NCI-H2107 treated with DMSO at 0.1 percent for 48 hours (cell line): ENCODE data around the gene PPP3CA.
"Not testable (repeated sequence)": the region's sequence is repeated elsewhere in the genome, so short reads cannot be mapped to it uniquely, and the experiment has no call there.

Source experiments
- DNase-seq: peaks from one replicate; lab custom pipeline; 2025; ENCODE audit not compliant: unreplicated experiment; lab: John Stamatoyannopoulos, UW

The PPP3CA gene

DNA sequence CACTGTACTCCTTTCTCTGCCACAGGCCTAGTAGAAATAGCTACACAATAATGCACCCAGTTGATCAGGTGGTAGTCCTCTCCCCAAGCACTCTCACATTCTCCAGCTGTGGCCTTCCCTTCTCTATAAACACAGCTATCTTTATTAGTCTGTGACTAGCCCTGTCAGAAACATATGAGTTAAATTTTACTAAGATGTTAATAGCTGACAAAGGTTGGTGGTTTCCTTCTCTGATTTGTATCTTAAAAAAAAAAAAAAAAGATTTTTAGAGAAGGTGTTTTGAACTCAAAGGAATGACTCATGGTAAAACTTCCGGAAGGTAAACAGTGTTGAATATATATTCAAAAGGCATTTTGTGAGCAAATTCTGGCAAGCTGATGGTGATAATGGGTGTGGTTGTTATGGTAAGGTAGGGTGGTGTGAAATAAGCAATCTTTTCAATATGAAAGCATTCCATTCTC, 327.4 kb downstream of the PPP3CA start:
- DNase-seq, result no peak

GRCh38 chr4:101019313-101019712, 328.0 kb downstream of the PPP3CA start:
- DNase-seq, result no peak

DNA sequence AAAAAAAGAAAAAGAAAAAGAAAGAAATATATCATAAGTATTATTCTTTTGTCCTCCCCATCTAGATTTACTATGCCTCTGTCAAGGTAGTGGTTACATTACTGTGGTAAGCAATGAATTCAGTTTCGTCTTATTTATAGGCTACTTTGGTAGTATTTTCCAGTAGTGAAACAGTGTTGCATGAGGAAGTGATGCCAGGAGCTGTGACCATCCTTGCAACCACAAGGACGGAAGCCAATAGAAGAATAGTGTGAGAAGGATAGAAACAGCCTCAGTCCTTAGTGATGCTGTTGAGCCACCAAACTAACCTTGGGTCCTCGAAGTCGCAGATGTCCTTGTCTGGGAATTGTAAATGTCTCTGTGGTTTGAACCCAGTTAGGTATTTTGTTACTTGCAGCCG, 328.5 kb downstream of the PPP3CA start:
- DNase-seq, result no peak

DNA sequence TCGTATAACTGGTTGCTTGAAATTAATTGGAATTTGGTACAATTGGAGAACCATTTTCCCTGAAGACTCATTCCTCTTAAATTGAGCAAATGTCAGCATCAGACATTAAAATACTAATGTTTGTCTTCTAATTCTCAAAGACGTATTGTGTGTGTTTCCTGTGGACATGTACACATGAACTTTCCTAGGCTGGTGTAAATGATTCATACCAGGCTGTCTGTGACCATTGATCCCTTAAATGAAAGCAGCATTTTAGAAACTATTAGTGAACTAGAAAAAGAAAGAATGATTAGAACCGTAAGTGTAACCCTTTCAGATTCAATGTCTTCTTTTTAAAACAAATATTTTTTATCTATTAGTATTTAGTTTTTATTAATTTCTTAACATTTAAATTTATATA, 332.9 kb downstream of the PPP3CA start:
- DNase-seq, result no peak

DNA sequence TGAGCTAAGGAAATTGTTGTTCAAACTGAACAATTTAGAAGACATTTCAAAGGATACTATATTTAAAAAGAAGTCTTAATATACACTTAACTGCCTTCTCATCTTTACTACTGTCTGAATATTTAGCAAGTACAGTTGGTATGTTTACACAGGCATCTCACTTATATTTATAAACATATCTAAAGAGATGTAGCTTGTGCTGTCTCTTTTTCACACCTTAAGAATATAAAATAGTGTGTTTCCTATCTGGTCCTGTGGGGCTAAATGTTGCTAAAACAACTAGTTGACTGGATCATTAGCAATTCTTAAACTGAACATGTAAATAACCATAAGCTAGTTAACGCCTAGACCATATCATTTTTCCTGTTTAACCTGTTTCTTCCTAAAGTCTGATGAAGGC, 336.3 kb downstream of the PPP3CA start:
- no peak for DNase-seq

GRCh38 chr4:101009471-101009870, 337.9 kb downstream of the PPP3CA start:
- no peak for DNase-seq

DNA sequence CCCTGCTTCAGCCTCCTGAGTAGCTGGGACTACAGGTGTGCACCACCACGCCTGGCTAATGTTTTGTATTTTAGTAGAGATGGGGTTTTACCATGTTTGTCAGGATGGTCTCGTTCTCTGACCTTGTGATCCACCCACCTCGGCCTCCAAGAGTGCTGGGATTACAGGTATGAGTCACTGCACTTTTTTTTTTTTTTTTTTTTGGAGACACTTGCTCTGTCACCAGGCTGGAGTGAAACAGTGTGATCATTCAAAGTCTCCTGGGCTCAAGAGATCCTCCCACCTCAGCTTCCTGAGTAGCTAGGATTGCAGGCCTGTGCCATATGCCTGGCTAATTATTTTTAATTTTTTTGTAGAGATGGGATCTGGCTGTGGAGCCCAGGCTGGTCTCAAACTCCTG, 338.8 kb downstream of the PPP3CA start:
- no peak for DNase-seq

GRCh38 chr4:101005659-101006058, 341.7 kb downstream of the PPP3CA start:
- DNase-seq, result no peak

GRCh38 chr4:101000496-101000895, 346.8 kb downstream of the PPP3CA start:
- DNase-seq, result no peak

GRCh38 chr4:100995671-100996070, 351.7 kb downstream of the PPP3CA start:
- no peak for DNase-seq

GRCh38 chr4:100995002-100995401, 352.3 kb downstream of the PPP3CA start:
- DNase-seq, result not testable (repeated sequence)

GRCh38 chr4:100991332-100992069, 355.8 kb downstream of the PPP3CA start:
- DNase-seq, result not testable (repeated sequence)

- DNase-seq, result no peak
These were observed 357.9 kb downstream of the PPP3CA start for GRCh38 chr4:100989401-100989800.

DNA sequence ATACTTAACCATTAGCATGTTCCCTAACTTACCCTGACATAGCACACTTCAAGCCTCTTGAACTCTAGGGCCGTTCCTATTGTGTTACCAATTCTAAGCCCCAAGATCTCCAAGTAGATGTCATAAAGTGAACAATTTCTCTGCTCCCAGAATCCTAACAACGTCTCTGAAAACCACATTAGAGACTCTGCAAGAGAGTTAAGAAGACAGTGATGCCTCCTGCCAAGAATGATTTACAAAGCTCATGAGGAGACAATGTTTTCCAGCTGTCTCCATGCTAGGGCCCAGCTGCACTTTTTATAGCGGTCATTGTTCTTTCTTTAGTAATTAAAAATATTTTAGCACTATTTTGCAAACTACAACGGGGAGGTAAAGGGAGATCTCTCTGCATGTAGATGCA, 358.4 kb downstream of the PPP3CA start:
- DNase-seq, result no peak

- DNase-seq, result no peak
These were observed 360.9 kb downstream of the PPP3CA start for GRCh38 chr4:100986360-100986868.

DNA sequence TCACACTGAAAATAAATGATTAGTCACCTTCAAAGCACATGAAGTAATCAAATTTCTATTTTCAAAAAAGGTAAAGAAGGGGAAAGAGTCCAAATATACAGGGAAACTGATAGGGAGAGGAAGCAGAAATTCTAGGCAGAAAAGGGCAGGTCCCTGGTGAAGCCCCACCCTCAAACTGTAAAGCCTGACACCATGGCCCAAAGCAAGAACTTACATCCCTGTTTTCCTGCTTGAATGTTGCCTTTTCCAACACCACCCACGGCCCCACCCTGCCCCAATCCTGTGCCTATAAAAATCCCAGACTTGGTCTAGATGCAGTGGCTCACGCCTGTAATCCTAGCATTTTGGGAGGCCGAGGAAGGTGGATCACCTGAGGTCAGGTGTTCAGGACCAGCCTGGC, 361.8 kb downstream of the PPP3CA start:
- DNase-seq, result no peak

DNA sequence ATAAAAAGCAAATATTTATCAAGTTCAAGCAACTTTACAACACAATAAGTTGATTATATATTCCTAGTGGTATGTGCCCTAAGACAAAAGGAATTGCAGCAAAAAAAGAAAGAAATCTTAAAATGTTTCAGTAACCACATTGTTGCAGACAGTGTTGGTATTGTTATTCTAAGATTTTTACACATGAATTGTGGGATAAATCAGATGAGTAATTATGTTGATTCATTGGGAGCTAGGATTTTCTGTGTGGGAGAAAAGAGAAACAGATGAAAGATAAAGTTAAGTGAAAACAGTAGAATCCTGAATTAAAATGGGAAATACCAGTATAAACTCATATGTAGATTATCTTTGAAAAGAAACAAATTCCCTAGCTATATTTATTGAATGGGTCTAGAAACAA, 362.4 kb downstream of the PPP3CA start:
- no peak for DNase-seq

DNA sequence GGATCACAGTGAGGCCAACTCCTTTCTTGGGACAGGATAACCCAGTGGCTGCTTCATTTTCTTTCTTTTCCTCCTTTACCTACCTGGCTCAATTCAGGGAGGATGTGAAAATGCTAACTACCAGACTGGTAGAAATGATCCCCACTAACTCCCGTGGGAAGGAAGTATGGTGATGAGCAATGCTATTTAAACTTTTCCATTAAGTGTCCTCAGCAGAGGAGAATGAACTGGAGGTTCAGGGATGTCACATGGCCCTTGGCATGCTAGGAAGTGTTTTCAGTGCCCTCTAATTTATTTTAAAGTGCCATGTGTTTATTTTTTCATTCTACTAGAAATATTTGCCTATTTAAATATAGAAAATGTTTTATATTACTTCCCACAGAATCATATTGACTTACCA, 363.9 kb downstream of the PPP3CA start:
- no peak for DNase-seq

- no peak for DNase-seq
These were observed 365.0 kb downstream of the PPP3CA start for GRCh38 chr4:100982345-100982744.

DNA sequence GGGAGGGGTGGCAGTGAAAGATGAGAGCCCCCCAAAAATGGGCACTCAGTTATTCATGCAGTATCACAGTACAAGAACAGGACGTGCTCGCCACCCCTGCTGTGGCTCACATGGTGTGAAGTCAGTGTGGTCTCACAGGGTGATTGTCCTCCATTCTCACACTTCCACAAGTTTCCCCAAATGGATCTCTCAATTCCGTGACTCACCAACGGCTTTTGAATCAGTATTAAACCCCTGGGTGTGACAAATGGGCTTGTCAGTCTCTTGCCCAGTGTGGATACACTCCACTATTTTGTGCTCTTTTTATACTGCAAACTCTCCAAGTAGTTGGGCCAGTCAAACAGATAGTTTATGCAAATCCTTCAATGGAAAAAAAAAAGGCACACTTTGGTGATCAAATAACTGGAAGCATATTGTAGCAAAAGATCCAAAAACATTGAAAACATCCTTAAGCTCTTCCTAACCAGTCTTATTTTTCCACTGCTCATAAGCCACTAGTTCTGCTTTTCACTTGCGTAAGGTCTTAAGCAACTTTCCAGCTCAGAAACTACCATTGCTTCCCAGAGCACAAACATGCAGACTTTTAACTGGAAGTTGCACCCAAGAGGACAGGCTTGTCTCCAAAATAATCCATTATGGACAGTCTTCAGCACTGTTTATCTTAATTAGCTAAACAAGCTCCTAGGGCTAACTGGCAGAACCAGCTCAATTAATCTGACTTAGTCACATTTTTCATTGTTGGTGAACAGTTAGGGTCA, 365.7 kb downstream of the PPP3CA start:
- DNase-seq, result no peak

DNA sequence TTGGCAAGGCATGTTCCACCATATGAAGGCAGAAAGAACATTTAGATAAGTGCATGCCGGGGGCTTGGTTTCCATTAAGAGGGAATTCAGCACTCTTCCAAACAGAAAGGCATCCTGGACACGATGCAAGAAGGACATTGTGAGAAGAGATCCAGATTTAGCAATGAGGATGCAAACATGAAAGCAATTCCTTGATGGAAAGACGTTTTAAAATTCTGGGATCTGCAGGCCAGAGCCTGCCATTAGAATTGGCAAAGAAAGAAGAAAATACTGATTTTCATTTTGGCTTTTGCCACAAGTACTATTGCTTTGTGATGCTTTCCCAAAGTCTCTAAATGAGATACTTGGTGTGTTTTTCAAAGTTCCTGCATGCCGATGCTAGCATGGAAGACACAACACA, 367.6 kb downstream of the PPP3CA start:
- DNase-seq, result no peak

DNA sequence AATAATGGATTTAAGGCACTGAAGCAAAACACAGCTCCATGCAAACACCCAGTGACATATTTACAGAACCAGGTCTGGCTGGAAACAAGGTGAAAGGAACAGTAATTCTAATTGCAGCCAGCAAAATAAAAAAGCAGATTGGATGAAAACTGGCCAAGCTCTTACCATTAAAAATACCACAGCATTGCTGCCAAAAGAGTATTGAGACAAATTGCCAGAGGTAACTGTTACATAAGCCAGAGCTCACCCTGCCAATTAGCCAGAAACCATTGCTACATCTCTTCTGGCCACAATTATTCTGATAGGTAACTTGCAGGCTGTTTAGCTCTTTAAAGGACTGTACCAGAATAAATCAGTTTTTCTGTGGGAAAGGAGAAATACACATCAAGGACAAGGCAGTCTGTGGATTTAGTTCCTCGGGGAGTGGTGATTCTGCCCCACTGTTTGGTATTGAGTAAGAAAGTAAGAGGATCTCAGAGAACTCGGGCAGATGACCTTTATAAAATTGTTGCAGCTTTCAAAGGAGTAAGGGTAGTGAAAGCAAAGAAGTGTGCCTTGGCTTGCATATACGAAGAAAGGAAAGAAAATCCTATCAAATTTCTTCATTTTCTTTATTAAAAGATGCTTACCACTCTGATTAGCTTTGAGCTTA, 369.5 kb downstream of the PPP3CA start:
- no peak for DNase-seq
